ENCODE data around the gene CDH4.

CDH4 gene

DNA sequence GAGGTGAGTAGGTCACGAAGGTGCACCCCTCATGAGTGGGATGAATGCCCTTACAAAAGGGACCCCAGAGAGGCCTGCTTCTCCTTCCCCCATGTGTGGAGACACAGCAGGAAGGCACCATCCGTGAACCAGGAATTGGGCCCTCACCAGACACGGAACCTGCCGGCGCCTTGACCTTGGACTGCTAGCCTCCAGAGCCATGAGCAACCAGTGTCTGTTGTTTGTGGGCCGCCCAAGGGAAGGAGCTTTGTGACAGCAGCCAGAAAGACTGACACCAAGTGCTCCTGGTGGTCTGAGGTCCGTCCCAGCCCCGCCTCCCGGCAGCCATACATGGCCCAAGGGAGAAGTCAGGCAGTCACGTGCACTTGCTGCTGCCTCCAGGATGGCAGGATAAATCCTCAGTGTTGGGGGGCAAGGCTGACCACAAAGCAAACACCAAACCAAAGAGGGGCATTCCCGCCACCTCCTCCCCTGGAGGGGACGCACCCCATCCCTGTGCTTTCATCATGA lies 29.3 kb downstream of the CDH4 start:
- H3K4me3 ChIP-seq (ENCODE audit: extremely low read depth, insufficient read depth, low read length, poor library complexity, severe bottlenecking), result no peak overlapping the region
- no peak overlapping the region for H3K27ac ChIP-seq (ENCODE audit: low read depth, low read length, severe bottlenecking)
- no peaks in the 10 kb centered on the region for H3K9me3 ChIP-seq (ENCODE audit: control insufficient read depth, low read length)
- no peaks in the 10 kb centered on the region for H3K4me1 ChIP-seq (ENCODE audit: control insufficient read depth, insufficient read depth, low read length, poor library complexity, severe bottlenecking)
- no peaks in the 10 kb centered on the region for H3K36me3 ChIP-seq (ENCODE audit: control insufficient read depth, insufficient read depth, low read length)
- 88 to 92% methylated on average over 10 to 11 of the region's 12 CpGs for WGBS, 2 experiments (ENCODE audit: insufficient coverage in 2 of 2)

DNA sequence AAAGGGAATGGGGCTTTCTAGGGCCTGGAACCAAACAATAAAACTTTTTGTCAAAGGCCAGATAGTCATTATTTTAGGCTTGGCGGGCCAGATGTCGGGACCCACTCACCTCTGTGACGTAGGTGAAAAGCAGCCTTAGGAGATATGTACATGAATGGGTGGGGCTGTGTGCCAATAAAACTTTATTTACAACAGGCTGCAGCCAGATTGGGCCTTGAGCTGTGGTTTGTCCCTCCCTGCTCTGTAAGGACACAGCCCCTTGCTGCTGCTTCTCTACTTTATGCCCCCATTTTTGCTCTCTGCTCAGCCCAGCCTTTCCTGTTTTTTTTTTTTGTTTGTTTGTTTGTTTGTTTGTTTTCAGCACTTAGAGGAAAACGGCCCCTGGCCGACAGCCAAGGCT lies 32.7 kb downstream of the CDH4 start:
- H3K36me3 ChIP-seq (ENCODE audit: control insufficient read depth, insufficient read depth, low read length), result no peaks in the 10 kb centered on the region
- no peaks in the 10 kb centered on the region for H3K4me1 ChIP-seq (ENCODE audit: control insufficient read depth, insufficient read depth, low read length, poor library complexity, severe bottlenecking)
- no peak overlapping the region for H3K4me3 ChIP-seq (ENCODE audit: extremely low read depth, insufficient read depth, low read length, poor library complexity, severe bottlenecking)
- 79 to 92% methylated on average over 4 to 5 of the region's 5 CpGs for WGBS, 2 experiments (ENCODE audit: insufficient coverage in 2 of 2)
- no peaks in the 10 kb centered on the region for H3K9me3 ChIP-seq (ENCODE audit: control insufficient read depth, low read length)
- H3K27ac ChIP-seq (ENCODE audit: low read depth, low read length, severe bottlenecking), result no peak overlapping the region

DNA sequence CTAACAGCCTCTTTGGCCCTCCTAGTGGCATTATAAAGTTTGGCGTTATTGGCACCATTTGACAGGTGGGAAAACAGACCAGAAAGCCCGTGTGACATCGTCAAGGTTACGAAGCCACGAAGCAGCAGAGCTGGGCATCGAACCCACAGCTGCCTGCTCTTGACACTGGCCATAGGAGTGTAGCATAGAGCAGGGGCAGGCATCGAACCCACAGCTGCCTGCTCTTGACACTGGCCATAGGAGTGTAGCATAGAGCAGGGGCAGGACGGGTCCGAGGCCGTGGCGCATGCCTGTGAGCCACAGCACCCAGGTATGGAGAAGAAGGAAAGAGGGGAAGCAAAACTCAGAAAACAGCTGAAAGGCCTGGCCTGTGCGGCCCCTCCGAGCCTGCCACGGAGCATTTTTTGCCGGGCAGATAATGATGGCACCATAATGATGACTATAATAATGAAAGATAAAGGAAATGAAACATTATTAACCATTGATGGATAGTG lies 33.1 kb downstream of the CDH4 start:
- Histone ChIP-seq H3K4me1 (ENCODE audit: control insufficient read depth, insufficient read depth, low read length, poor library complexity, severe bottlenecking) (no peaks in the 10 kb centered on the region), H3K4me3 (ENCODE audit: extremely low read depth, insufficient read depth, low read length, poor library complexity, severe bottlenecking) (no peak overlapping the region), H3K9me3 (ENCODE audit: control insufficient read depth, low read length) (no peaks in the 10 kb centered on the region), H3K36me3 (ENCODE audit: control insufficient read depth, insufficient read depth, low read length) (no peaks in the 10 kb centered on the region), H3K27ac (ENCODE audit: low read depth, low read length, severe bottlenecking) (no peak overlapping the region)
- 95 to 98% methylated on average over 11 to 13 of the region's 15 CpGs for WGBS, 2 experiments (ENCODE audit: insufficient coverage in 2 of 2)

DNA sequence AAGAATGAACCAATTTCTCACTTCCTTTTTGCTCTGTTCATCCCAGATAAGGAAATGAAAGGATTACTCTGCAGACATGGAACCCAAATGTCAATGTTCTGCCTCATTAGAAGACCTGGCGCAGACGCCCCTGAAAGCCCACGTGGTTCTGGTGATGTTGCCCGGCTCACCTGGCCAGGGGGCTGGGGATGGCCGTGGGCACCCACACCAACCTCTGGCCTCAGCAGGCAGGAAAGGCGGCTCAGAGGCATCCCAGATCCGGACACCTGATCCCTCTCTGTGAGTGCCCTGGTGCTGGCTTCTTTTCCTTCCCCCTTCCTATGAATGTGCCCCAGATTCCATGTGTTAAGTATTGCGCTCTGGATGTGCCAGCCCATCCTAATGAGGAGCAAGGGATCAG lies 33.6 kb downstream of the CDH4 start:
- H3K36me3 ChIP-seq (ENCODE audit: control insufficient read depth, insufficient read depth, low read length), result no peaks in the 10 kb centered on the region
- H3K4me1 ChIP-seq (ENCODE audit: control insufficient read depth, insufficient read depth, low read length, poor library complexity, severe bottlenecking), result no peaks in the 10 kb centered on the region
- no peaks in the 10 kb centered on the region for H3K9me3 ChIP-seq (ENCODE audit: control insufficient read depth, low read length)
- 78 to 89% methylated on average over 5 to 6 of the region's 8 CpGs for WGBS, 2 experiments (ENCODE audit: insufficient coverage in 2 of 2)
- H3K4me3 ChIP-seq (ENCODE audit: extremely low read depth, insufficient read depth, low read length, poor library complexity, severe bottlenecking), result no peak overlapping the region
- no peak overlapping the region for H3K27ac ChIP-seq (ENCODE audit: low read depth, low read length, severe bottlenecking)

DNA sequence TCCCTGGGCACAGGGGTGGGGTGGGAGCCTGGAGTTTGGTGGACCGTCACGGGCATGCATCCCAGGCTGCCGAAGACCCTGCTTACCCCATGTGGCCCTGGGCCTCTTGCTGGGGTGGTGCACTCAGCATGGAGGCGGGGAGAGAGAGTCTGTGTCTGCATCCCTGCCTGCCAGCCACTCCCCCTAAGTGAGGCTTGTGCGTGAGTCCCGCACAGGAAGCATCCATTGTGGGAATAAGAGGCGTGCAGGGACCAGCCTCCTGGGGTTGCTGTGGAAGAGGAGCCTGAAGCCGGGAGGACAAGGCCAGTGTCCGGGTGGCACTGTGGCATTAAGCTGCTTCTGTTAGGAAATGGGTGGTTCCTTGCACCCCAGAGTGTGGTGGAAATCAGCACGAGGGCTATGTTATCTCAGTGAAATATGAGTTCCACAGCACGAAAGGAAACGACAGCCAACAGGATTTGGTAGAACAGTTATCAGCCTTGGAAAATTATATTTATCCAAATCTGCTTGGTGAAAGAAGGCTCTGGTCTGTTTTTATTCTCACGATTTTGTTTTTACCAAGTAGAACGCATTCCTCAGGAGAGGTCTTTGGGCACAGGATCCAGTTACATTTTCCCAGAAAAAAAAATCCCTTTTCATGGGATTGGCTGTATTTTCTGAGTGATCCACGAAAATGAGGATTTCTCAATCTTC lies 35.7 kb downstream of the CDH4 start:
- H3K4me1 ChIP-seq (ENCODE audit: control insufficient read depth, insufficient read depth, low read length, poor library complexity, severe bottlenecking), result no peaks in the 10 kb centered on the region
- H3K9me3 ChIP-seq (ENCODE audit: control insufficient read depth, low read length), result no peaks in the 10 kb centered on the region
- WGBS, 2 experiments (ENCODE audit: insufficient coverage in 2 of 2), result 85 to 87% methylated on average over 12 of the region's 15 CpGs
- no peak overlapping the region for H3K27ac ChIP-seq (ENCODE audit: low read depth, low read length, severe bottlenecking)
- H3K36me3 ChIP-seq (ENCODE audit: control insufficient read depth, insufficient read depth, low read length), result no peaks in the 10 kb centered on the region
- no peak overlapping the region for H3K4me3 ChIP-seq (ENCODE audit: extremely low read depth, insufficient read depth, low read length, poor library complexity, severe bottlenecking)

DNA sequence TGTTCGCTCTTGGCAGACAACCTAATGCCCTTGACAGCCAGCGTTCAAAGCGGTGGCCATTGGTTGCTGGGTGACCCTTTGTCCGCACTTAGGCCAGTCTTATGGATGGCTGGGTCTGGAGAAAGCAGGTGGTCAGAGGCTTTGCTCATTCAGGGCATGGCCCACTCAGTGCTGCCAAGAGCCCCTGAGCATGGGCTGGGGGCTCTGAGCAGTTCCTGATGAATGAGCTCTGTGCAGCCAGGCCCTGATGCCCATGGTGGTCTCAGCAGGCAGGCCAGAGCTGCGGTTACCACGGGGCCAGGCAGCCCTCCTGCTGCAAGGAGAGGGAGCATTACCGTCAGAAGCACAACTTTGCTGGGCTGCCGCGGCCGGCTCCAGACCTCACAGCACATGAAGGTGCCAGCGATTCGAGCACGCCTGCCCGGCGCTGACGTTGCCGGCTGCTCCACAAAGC lies 36.3 kb downstream of the CDH4 start:
- Histone ChIP-seq H3K4me1 (ENCODE audit: control insufficient read depth, insufficient read depth, low read length, poor library complexity, severe bottlenecking) (no peaks in the 10 kb centered on the region), H3K36me3 (ENCODE audit: control insufficient read depth, insufficient read depth, low read length) (no peaks in the 10 kb centered on the region), H3K4me3 (ENCODE audit: extremely low read depth, insufficient read depth, low read length, poor library complexity, severe bottlenecking) (no peak overlapping the region), H3K27ac (ENCODE audit: low read depth, low read length, severe bottlenecking) (no peak overlapping the region), H3K9me3 (ENCODE audit: control insufficient read depth, low read length) (no peaks in the 10 kb centered on the region)
- 92 to 93% methylated on average over 12 to 17 of the region's 17 CpGs for WGBS, 2 experiments (ENCODE audit: insufficient coverage in 2 of 2)

DNA sequence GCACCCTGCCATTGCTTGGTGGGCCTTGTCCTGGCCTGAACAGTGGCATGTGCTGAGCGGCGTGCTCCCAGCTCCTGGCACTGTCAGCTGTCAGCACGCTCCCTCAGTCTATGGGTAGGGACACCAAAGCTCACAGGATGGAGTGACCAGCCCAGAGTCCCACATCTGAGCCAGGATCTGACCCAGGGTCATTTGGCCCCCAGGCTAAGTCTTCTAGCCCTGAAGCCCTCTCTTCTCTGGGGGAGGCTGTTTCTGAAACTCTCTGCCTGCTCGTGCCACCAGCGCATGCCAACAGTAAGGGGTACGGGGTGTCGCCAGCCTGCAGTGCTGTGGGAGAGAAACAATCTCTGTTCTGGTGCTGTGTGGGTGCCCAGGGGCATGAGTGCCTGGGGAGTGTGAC lies 37.1 kb downstream of the CDH4 start:
- no peak overlapping the region for H3K27ac ChIP-seq (ENCODE audit: low read depth, low read length, severe bottlenecking)
- WGBS, 2 experiments (ENCODE audit: insufficient coverage in 2 of 2), result 78 to 93% methylated on average over 3 to 6 of the region's 7 CpGs

DNA sequence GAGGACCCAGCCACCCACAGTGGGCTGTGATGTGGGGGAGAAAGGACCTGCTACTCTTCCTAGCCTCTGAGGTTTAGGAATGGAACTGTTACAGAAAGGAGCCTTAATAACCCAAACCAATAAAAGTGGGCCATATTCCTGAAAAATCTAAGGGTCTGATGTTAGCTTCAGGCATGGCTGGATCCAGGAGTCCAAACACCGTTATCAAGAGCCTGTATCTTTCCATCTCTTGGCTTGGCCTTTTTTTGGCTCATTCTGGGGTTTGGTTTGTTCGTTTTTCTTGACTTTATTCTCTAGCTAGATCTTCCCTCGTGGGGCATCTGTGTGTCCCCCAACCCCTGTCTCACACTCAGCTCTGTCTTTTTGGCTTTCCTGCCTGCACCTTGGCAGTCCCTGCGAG lies 38.7 kb downstream of the CDH4 start:
- 77 to 94% methylated on average over 3 to 4 of the region's 4 CpGs for WGBS, 2 experiments (ENCODE audit: insufficient coverage in 2 of 2)

More for the DNA sequence above, 37.1 kb downstream of the CDH4 start:
- H3K4me3 ChIP-seq (ENCODE audit: extremely low read depth, insufficient read depth, low read length, poor library complexity, severe bottlenecking), result no peak overlapping the region
- H3K4me1 ChIP-seq (ENCODE audit: control insufficient read depth, insufficient read depth, low read length, poor library complexity, severe bottlenecking), result no peaks in the 10 kb centered on the region
- no peaks in the 10 kb centered on the region for H3K9me3 ChIP-seq (ENCODE audit: control insufficient read depth, low read length)
- H3K36me3 ChIP-seq (ENCODE audit: control insufficient read depth, insufficient read depth, low read length), result no peaks in the 10 kb centered on the region

DNA sequence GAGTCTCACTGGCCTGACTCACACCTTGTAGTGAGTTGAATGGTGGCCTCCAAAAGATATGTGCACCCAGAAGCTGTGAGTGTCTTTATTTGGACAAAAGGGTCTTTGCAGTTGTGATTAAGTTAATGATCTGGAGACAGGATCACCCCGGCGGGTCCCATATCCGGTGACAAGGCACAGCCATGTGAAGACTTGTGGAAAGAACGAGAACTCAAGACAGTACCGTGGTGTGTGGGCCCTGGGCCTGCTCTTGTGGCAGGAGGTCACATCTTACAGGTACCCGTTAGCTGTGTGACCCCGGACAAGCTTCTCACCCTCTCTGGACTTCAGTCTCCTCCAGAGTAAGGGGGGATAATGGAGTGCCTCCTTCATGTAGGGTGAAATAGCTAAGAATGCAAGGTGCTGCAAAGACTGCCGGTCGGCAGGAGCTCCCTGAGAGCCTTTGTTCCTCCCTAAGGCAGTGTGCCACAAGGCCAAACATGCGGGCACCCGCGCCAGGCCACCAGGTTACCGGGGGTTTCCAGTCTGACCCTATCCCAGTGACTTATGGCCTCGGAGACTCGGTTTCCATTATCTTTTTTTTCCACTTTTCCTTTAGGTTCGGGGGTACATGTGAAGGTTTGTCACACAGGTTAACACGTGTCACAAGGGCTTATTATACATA lies 39.2 kb downstream of the CDH4 start:
- no peak overlapping the region for H3K4me3 ChIP-seq (ENCODE audit: extremely low read depth, insufficient read depth, low read length, poor library complexity, severe bottlenecking)
- H3K9me3 ChIP-seq (ENCODE audit: control insufficient read depth, low read length), result no peaks in the 10 kb centered on the region
- H3K27ac ChIP-seq (ENCODE audit: low read depth, low read length, severe bottlenecking), result no peak overlapping the region
- WGBS, 2 experiments (ENCODE audit: insufficient coverage in 2 of 2), result 89 to 96% methylated on average over 15 to 16 of the region's 17 CpGs
- H3K36me3 ChIP-seq (ENCODE audit: control insufficient read depth, insufficient read depth, low read length), result no peaks in the 10 kb centered on the region
- peaks cover 11% of the 10 kb centered on the region for H3K4me1 ChIP-seq (ENCODE audit: control insufficient read depth, insufficient read depth, low read length, poor library complexity, severe bottlenecking)

More for the DNA sequence above, 38.7 kb downstream of the CDH4 start:
- Histone ChIP-seq H3K4me3 (ENCODE audit: extremely low read depth, insufficient read depth, low read length, poor library complexity, severe bottlenecking) (no peak overlapping the region), H3K36me3 (ENCODE audit: control insufficient read depth, insufficient read depth, low read length) (no peaks in the 10 kb centered on the region), H3K27ac (ENCODE audit: low read depth, low read length, severe bottlenecking) (no peak overlapping the region), H3K4me1 (ENCODE audit: control insufficient read depth, insufficient read depth, low read length, poor library complexity, severe bottlenecking) (peaks cover 5% of the 10 kb centered on the region), H3K9me3 (ENCODE audit: control insufficient read depth, low read length) (no peaks in the 10 kb centered on the region)

DNA sequence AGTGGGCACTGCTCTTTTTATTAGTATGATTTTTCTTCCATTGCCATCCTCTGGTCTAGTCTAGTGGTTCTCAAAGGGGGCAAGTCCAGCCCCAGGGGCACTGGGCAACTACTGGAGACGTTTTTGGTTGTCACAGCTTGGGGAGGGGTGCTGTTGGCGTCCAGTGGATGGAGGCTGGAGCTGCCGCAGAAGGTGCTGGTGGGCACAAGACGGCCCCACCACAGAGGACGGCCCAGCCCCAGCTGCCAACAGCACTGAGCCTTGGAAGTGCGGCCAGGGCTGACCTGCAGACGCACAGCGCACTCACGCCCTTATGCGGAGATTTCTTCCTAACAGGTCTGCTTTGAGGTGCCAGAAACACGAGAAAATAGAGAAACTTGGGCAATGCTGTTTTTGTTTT lies 40.3 kb downstream of the CDH4 start:
- Histone ChIP-seq H3K9me3 (ENCODE audit: control insufficient read depth, low read length) (no peaks in the 10 kb centered on the region), H3K27ac (ENCODE audit: low read depth, low read length, severe bottlenecking) (no peak overlapping the region), H3K4me3 (ENCODE audit: extremely low read depth, insufficient read depth, low read length, poor library complexity, severe bottlenecking) (no peak overlapping the region), H3K36me3 (ENCODE audit: control insufficient read depth, insufficient read depth, low read length) (no peaks in the 10 kb centered on the region), H3K4me1 (ENCODE audit: control insufficient read depth, insufficient read depth, low read length, poor library complexity, severe bottlenecking) (peaks cover 16% of the 10 kb centered on the region)
- WGBS, 2 experiments (ENCODE audit: insufficient coverage in 2 of 2), result 82 to 89% methylated on average over 7 to 11 of the region's 11 CpGs

Data from mesodermal cell (in vitro differentiated cells).